Esophagus squamous epithelium (tissue), 5 donors: ENCODE results near the gene FBXW11. TPM values are rescaled to one million over a fixed set of nuclear protein-coding genes. Genes with fewer than 3 reads are reported as not detected.
"Not testable (repeated sequence)": the region's sequence is repeated elsewhere in the genome, so short reads cannot be mapped to it uniquely, and the experiment has no call there.

ENCODE experiments used
- DNase-seq: peaks from one replicate; lab custom pipeline; 2025; lab: John Stamatoyannopoulos, UW
- H3K27ac ChIP-seq, 4 donors: fragments of 200-600 bp; sonication (generic); one replicate each; pipeline ENCODE4 v1.5.1; 2016 to 2019; ENCODE audit warnings: mild to moderate bottlenecking in 1 of 4
- H3K27me3 ChIP-seq, 4 donors: fragments of 200-600 bp; sonication (generic); 1 replicate in 3 of 4; 2 replicates in 1 of 4; pipeline versions ENCODE4 v1.5.1 to v1.6.0; 2017 to 2021; ENCODE audit warnings: antibody characterized with exemption in 1 of 4
- H3K36me3 ChIP-seq, 3 donors: fragments of 200-600 bp; sonication (generic); one replicate each; pipeline ENCODE4 v1.5.1; 2016 to 2019
- H3K4me1 ChIP-seq, 3 donors: fragments of 200-600 bp; sonication (generic); one replicate each; pipeline ENCODE4 v1.5.1; 2017 to 2019
- H3K4me3 ChIP-seq, 4 donors: fragments of 200-600 bp; sonication (generic); 1 replicate in 3 of 4; 2 replicates in 1 of 4; pipeline ENCODE4 v1.5.1; 2016 to 2019; ENCODE audit warnings: mild to moderate bottlenecking in 2 of 4, moderate library complexity in 1 of 4
- H3K9me3 ChIP-seq, 3 donors: fragments of 200-600 bp; sonication (generic); one replicate each; pipeline ENCODE4 v1.5.1; 2016 to 2019
- CTCF ChIP-seq, 6 experiments: fragments of 450-650 bp in 4 of 6; fragments of 200-600 bp in 2 of 6; sonication (generic) in 2 of 6; IDR thresholded peaks; one replicate each; pipeline ENCODE4 v1.5.1; 2016 to 2019; ENCODE audit warnings: antibody characterized with exemption in 6 of 6, mild to moderate bottlenecking in 4 of 6, moderate library complexity in 4 of 6
- POLR2A ChIP-seq, 4 donors: fragments of 450-650 bp; IDR thresholded peaks; one replicate each; pipeline ENCODE4 v1.6.1; 2017; ENCODE audit warnings: antibody characterized with exemption in 4 of 4, mild to moderate bottlenecking in 4 of 4, moderate library complexity in 3 of 4
- WGBS, 2 donors: methylation state at CpG; one replicate each; pipeline ENCODE4 v1.1.5; 2018; 5-methylcytosine and 5-hydroxymethylcytosine counted together
- intact Hi-C: fragments of 100-400 bp; cut with DNase I; formaldehyde crosslinking; loops from one replicate; pipeline ENCODE4 v1.15.0; 2022
- total RNA-seq, 4 donors: library from RNA; depleted of rRNA; stranded (reverse); fragments of >200 nt; gene quantifications; one replicate each; pipeline ENCODE4 v1.1.0, GENCODE V29; 2016
- donor health status: DM: yes; HTN: yes; CAD: no.

The FBXW11 gene
- total RNA-seq, 4 donors from 2014 or later, result 43.5 to 63.2 (median 49.0) TPM

- no peak overlapping the region for H3K4me3 ChIP-seq
- H3K9me3 ChIP-seq, result peaks cover 0 to 4% (median 0%) of the 10 kb centered on the region in 3 donors
- H3K36me3 ChIP-seq, result no peaks in the 10 kb centered on the region
- H3K27me3 ChIP-seq, result no peaks in the 10 kb centered on the region
- TF ChIP-seq POLR2A (IDR thresholded peaks at IDR 0.05), result no peak
- TF ChIP-seq CTCF (IDR thresholded peaks at IDR 0.05), result no peak
- intact Hi-C loops, result no loop called here
- no peak overlapping the region for H3K27ac ChIP-seq
- H3K4me1 ChIP-seq, result peaks cover 0 to 6% (median 0%) of the 10 kb centered on the region in 3 donors
- no peak for DNase-seq
Observed at GRCh38 chr5:172029876-172030275, 23.4 kb upstream of the FBXW11 start.

GRCh38 chr5:172028167-172028566 is 21.7 kb upstream of the FBXW11 start:
- Histone ChIP-seq H3K36me3 (no peaks in the 10 kb centered on the region), H3K27ac (no peak overlapping the region), H3K9me3 (peaks cover 0 to 4% (median 0%) of the 10 kb centered on the region in 3 donors), H3K4me1 (no peaks in the 10 kb centered on the region), H3K4me3 (no peak overlapping the region), H3K27me3 (no peaks in the 10 kb centered on the region)
- no peak for DNase-seq
- 64 to 84% methylated on average over 4 of the region's 4 CpGs for WGBS, 2 donors
- intact Hi-C loops, result no loop called here
- TF ChIP-seq POLR2A (IDR thresholded peaks at IDR 0.05) (no peak), CTCF (IDR thresholded peaks at IDR 0.05) (no peak)

GRCh38 chr5:172020110-172020786 is 13.8 kb upstream of the FBXW11 start:
- H3K27ac ChIP-seq, intact Hi-C loops: not testable (repeated sequence)
- 79 to 86% methylated on average over 10 of the region's 10 CpGs for WGBS, 2 donors

GRCh38 chr5:172015346-172015745 is 8.9 kb upstream of the FBXW11 start:
- Histone ChIP-seq H3K36me3 (no peaks in the 10 kb centered on the region), H3K9me3 (no peaks in the 10 kb centered on the region), H3K4me1 (no peaks in the 10 kb centered on the region), H3K27ac (no peak overlapping the region), H3K4me3 (no peak overlapping the region), H3K27me3 (no peaks in the 10 kb centered on the region)
- WGBS, 2 donors, result 82 to 95% methylated on average over 4 of the region's 4 CpGs
- DNase-seq, result no peak
- intact Hi-C loops, result no loop called here
- TF ChIP-seq POLR2A (IDR thresholded peaks at IDR 0.05), result no peak
- TF ChIP-seq CTCF (IDR thresholded peaks at IDR 0.05), result no peak

More at GRCh38 chr5:172020110-172020786, 13.8 kb upstream of the FBXW11 start:
- H3K4me3 ChIP-seq, DNase-seq, H3K36me3 ChIP-seq, H3K27me3 ChIP-seq, H3K4me1 ChIP-seq, H3K9me3 ChIP-seq: not testable (repeated sequence)

- H3K4me3 ChIP-seq, result no peak overlapping the region
- H3K27ac ChIP-seq, result no peak overlapping the region
- no peak for TF ChIP-seq CTCF (IDR thresholded peaks at IDR 0.05)
- TF ChIP-seq POLR2A (IDR thresholded peaks at IDR 0.05), result no peak
- no peaks in the 10 kb centered on the region for H3K36me3 ChIP-seq
- no peak for DNase-seq
- H3K9me3 ChIP-seq, result no peaks in the 10 kb centered on the region
- no peaks in the 10 kb centered on the region for H3K27me3 ChIP-seq
- H3K4me1 ChIP-seq, result peaks cover 5 to 17% (median 6%) of the 10 kb centered on the region in 3 donors
- intact Hi-C loops, result no loop called here
- 30 to 39% methylated on average over 2 of the region's 2 CpGs for WGBS, 2 donors
Observed at GRCh38 chr5:172010278-172010677, 3.8 kb upstream of the FBXW11 start.
